GM18505 (cell line): ENCODE measurements around the gene TEAD4.

Source experiments
- ATAC-seq: cut with Tn5 transposase; IDR thresholded peaks from one replicate; pipeline ENCODE4 v1.9.1; 2021; ENCODE audit not compliant: unreplicated experiment
- POLR2A ChIP-seq: IDR thresholded peaks from 4 replicates; pipeline ENCODE4 v1.6.1; 2011; ENCODE audit warnings: borderline replicate concordance; ENCODE audit not compliant: insufficient read depth, insufficient read length; ENCODE audit errors: extremely low read depth

TEAD4 gene

GRCh38 chr12:3034067-3034750 lies 75.0 kb downstream of the TEAD4 start:
- TF ChIP-seq POLR2A = no peak
- ATAC-seq = no peak

- no peak for TF ChIP-seq POLR2A
- ATAC-seq = no peak
Measured at GRCh38 chr12:3035171-3035570, 76.0 kb downstream of the TEAD4 start.

GRCh38 chr12:3035815-3036702 lies 76.9 kb downstream of the TEAD4 start:
- no peak for ATAC-seq
- TF ChIP-seq POLR2A = no peak

- no peak for ATAC-seq
- no peak for TF ChIP-seq POLR2A
Measured at GRCh38 chr12:3036901-3037600, 77.9 kb downstream of the TEAD4 start.

- no peak for ATAC-seq
- no peak for TF ChIP-seq POLR2A
Measured at GRCh38 chr12:3038166-3038565, 79.0 kb downstream of the TEAD4 start.

- no peak for TF ChIP-seq POLR2A
- ATAC-seq = no peak
Measured at GRCh38 chr12:3038926-3039510, 79.8 kb downstream of the TEAD4 start.

- TF ChIP-seq POLR2A = no peak
- no peak for ATAC-seq
Measured at GRCh38 chr12:3040026-3040656, 80.9 kb downstream of the TEAD4 start.

GRCh38 chr12:3040663-3041544 lies 81.7 kb downstream of the TEAD4 start:
- ATAC-seq = no peak
- no peak for TF ChIP-seq POLR2A

- no peak for ATAC-seq
- no peak for TF ChIP-seq POLR2A
Measured at GRCh38 chr12:3041558-3042164, 82.5 kb downstream of the TEAD4 start.

- no peak for TF ChIP-seq POLR2A
- ATAC-seq = no peak
Measured at GRCh38 chr12:3042394-3042793, 83.2 kb downstream of the TEAD4 start.

- ATAC-seq = no peak
Measured at GRCh38 chr12:3042826-3043225, 83.6 kb downstream of the TEAD4 start.

More at GRCh38 chr12:3042826-3043225, 83.6 kb downstream of the TEAD4 start:
- no peak for TF ChIP-seq POLR2A
